ENCODE results near the gene ANKRD35. TPM values are rescaled to one million over a fixed set of nuclear protein-coding genes. Genes with fewer than 3 reads are reported as not detected.
A peak's percentile ranks its signal among the peaks of the same experiment; 100 is the strongest.

Gene ANKRD35
- total and polyA plus RNA-seq, 9 of the 15 experiments (the other 6 are each of a cell fraction or from before 2014, with no cell fraction given), result 0.07 to 0.14 (median 0.07) TPM; not detected in 5

- peak in 1 of 4 experiments; percentile 8 for DNase-seq (ENCODE audit: extremely low read depth in 1 of 4, low spot score in 3 of 4)
- Histone ChIP-seq H3K4me2 (ENCODE audit: insufficient read depth, low read length) (no peak overlapping the region), H3K9me1 (ENCODE audit: control insufficient read depth, insufficient read depth, low read length) (peaks cover 4% of the 10 kb centered on the region), H3K27me3 (ENCODE audit: control insufficient read depth in 2 of 2, insufficient read depth in 2 of 2, low read length in 2 of 2) (no peaks in the 10 kb centered on the region), H3K79me2 (ENCODE audit: control insufficient read depth, insufficient read depth, low read length) (no peaks in the 10 kb centered on the region), H3K36me3 (ENCODE audit: control insufficient read depth, insufficient read depth, low read length) (peaks cover 14% of the 10 kb centered on the region; the same call in 2 of the 3 replicates), H3K4me3 (no peak overlapping the region), H3K4me1 (replicated peaks in 1 of 2; ENCODE audit: control insufficient read depth in 2 of 2, insufficient read depth in 2 of 2, low read length in 2 of 2) (no peaks in the 10 kb centered on the region; a peak in 1 of 5 replicates), H4K20me1 (replicated peaks; ENCODE audit: control insufficient read depth, insufficient read depth, low read length) (no peaks in the 10 kb centered on the region), H3K9ac (ENCODE audit: insufficient read depth in 1 of 2, low read depth in 2 of 2, low read length in 2 of 2) (peak overlapping the region in 1 of 2 experiments; percentile 13; a peak in 1 of 4 replicates), H2AFZ (ENCODE audit: low read depth, low read length) (peak overlapping the region; percentile 20; the same call in 1 of the 2 replicates), H3K27ac (ENCODE audit: extremely low read depth, low read depth, low read length) (no peak overlapping the region), H3K9me3 (replicated peaks; ENCODE audit: control insufficient read depth, insufficient read depth, low read depth, low read length) (no peaks in the 10 kb centered on the region)
- no peak for FAIRE-seq
- intact Hi-C loops (cut with micrococcal nuclease), result no loop called here
- 62% methylated on average over 10 of the region's 10 CpGs for WGBS (ENCODE audit: insufficient coverage, low coverage, missing lambda C conversion rate)
- ChIA-PET CTCF (ENCODE audit: low intra/inter-chr PET ratio) (no interaction called here), POLR2A (interaction anchor here (0.8 to 1.5 kb wide), 5 partner anchors 9 to 89 kb away, joined by 3 to 6 read pairs (median 5); partner anchors contain the start of genes PEX11B and TXNIP)
- in situ Hi-C loops (cut with MboI), result no loop called here
- BruUV-seq (replicated peaks), result no TSS peak
- no peak; the same call in 2 of the 3 replicates for ATAC-seq
- TF ChIP-seq YBX1 (IDR thresholded peaks at IDR 0.05), result no peak
- no peak for TF ChIP-seq ARID4B (CRISPR knock-in tag; IDR thresholded peaks at IDR 0.05)
- TF ChIP-seq BRD9 (IDR thresholded peaks at IDR 0.05; ENCODE audit: low read depth, partially characterized antibody), result no peak
- no peak for TF ChIP-seq E4F1 (CRISPR knock-in tag; IDR thresholded peaks at IDR 0.05; ENCODE audit: borderline replicate concordance)
- no peak for TF ChIP-seq SNRNP70 (optimal IDR thresholded peaks at IDR 0.05; ENCODE audit: low read depth, low read length)
- no peak for TF ChIP-seq HOMEZ (CRISPR knock-in tag; IDR thresholded peaks at IDR 0.05)
- no peak for TF ChIP-seq CBX2 (IDR thresholded peaks at IDR 0.05; ENCODE audit: insufficient read depth, low read length, poor library complexity, severe bottlenecking)
- no peak for TF ChIP-seq FOSL1 (tag; conservative IDR thresholded peaks at IDR 0.05)
- no peak for TF ChIP-seq CEBPB (tag; IDR thresholded peaks at IDR 0.05)
- TF ChIP-seq ETV1 (tag; conservative IDR thresholded peaks at IDR 0.05; ENCODE audit: low read depth), result no peak
- no peak for TF ChIP-seq SAFB2 (IDR thresholded peaks at IDR 0.05; ENCODE audit: borderline replicate concordance, low read depth, low read length, severe bottlenecking)
- no peak for TF ChIP-seq GTF2E2 (tag; IDR thresholded peaks at IDR 0.05)
- TF ChIP-seq NBN (IDR thresholded peaks at IDR 0.05; ENCODE audit: low read depth), result no peak
Observed at GRCh38 chr1:145906954-145907753, 21.5 kb upstream of the ANKRD35 start.
